Thymus (tissue), 11 donors: ENCODE measurements around the gene MRPS25. TPM values are rescaled to one million over a fixed set of nuclear protein-coding genes. Genes with fewer than 3 reads are reported as not detected.

Source experiments
- DNase-seq, 9 donors: peaks; one replicate each; pipeline ENCODE4 v3.0.0-alpha.2; 2013; ENCODE audit warnings: low spot score in 9 of 9, low read depth in 6 of 9, missing footprints in 1 of 9
- H3K27ac ChIP-seq, 2 donors: one replicate each; pipeline ENCODE4 v1.5.1; 2013; ENCODE audit warnings: control low read depth in 1 of 2, low read depth in 1 of 2, low read length in 1 of 2, mild to moderate bottlenecking in 1 of 2, moderate library complexity in 1 of 2
- H3K27me3 ChIP-seq, 2 donors: one replicate each; pipeline ENCODE4 v1.5.1; 2013; ENCODE audit warnings: low read length in 1 of 2; ENCODE audit not compliant: control insufficient read depth in 2 of 2, insufficient read depth in 1 of 2
- H3K36me3 ChIP-seq, 2 donors: one replicate each; pipeline ENCODE4 v1.5.1; 2013; ENCODE audit warnings: low read length in 1 of 2, mild to moderate bottlenecking in 1 of 2, moderate library complexity in 1 of 2; ENCODE audit not compliant: control insufficient read depth in 2 of 2, insufficient read depth in 2 of 2
- H3K4me1 ChIP-seq, 2 donors: one replicate each; pipeline ENCODE4 v1.5.1; 2013; ENCODE audit warnings: low read length in 2 of 2; ENCODE audit not compliant: control insufficient read depth in 2 of 2, insufficient read depth in 2 of 2
- H3K4me3 ChIP-seq, 2 donors: one replicate each; pipeline ENCODE4 v1.5.1; 2013; ENCODE audit warnings: low read length in 2 of 2, control low read depth in 1 of 2, mild to moderate bottlenecking in 1 of 2
- H3K9me3 ChIP-seq, 2 donors: one replicate each; pipeline ENCODE4 v1.5.1; 2013; ENCODE audit warnings: low read length in 1 of 2, mild to moderate bottlenecking in 1 of 2; ENCODE audit not compliant: control insufficient read depth in 2 of 2, insufficient read depth in 1 of 2
- WGBS: extraction: QIAGEN DNeasy Blood & Tissue Kit; methylation state at CpG from one replicate; pipeline ENCODE4 v1.1.7; 2013; 5-methylcytosine and 5-hydroxymethylcytosine counted together
- polyA plus RNA-seq: library from polyadenylated mRNA; stranded (reverse); fragments of 200-250 nt; gene quantifications from one replicate; pipeline ENCODE4 v1.2.3, GENCODE V29; 2013
- total RNA-seq: library from RNA; stranded (reverse); fragments of 120-200 nt; gene quantifications from one replicate; pipeline ENCODE4 v1.2.4, GENCODE V29; 2013
- donor health status: healthy.

MRPS25 gene
- total and polyA plus RNA-seq, 2 donors: 24.6 to 48.9 TPM

DNA sequence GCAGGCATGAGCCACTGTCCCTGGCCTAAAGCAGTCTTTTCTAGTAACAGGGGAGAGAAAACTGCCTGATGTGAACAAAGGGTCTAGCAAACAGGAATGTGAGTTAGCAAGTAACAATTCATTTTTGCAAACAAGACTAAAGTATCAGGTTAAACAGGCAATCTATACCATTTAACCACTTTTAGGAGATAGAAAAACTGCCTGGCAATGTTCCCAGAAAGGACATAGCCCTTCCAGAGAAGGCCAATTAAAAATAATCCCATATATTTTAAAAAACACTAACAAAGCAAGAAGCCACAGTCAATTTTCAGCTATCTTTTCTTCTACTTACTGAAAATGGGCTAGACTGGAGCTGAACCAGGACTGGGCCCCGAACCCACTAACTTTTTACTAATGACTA, 27.6 kb upstream of the MRPS25 start:
- H3K36me3 ChIP-seq: peaks cover 36 to 55% of the 10 kb centered on the region in 2 donors
- no peak for DNase-seq
- H3K27me3 ChIP-seq: no peaks in the 10 kb centered on the region
- H3K4me1 ChIP-seq: peaks cover 5 to 12% of the 10 kb centered on the region in 2 donors
- no peaks in the 10 kb centered on the region for H3K9me3 ChIP-seq
- WGBS: 97% methylated on average over 1 of the region's 1 CpG
- H3K27ac ChIP-seq: no peak overlapping the region
- H3K4me3 ChIP-seq: no peak overlapping the region

DNA sequence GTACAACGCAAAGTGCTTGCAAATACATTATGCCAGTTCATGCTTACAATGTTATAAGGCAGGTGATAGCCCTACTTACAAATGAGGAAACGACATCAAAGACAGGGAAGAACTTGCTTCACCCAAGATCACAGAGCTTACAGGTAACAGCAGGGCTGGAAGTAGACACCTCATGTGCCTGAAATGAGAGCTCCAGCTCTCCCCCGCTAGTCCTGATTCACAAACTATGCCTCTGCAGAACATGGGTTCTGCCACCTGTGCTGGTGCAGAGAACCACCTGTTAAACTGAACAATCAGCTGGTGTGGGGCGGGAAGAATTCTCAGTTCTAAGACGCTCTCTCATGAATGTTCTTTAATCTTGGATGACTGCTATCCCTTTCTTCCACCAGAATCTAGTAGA, 26.5 kb upstream of the MRPS25 start:
- peaks cover 38 to 62% of the 10 kb centered on the region in 2 donors for H3K36me3 ChIP-seq
- H3K27ac ChIP-seq: no peak overlapping the region
- DNase-seq: peak in 5 of 9 donors; percentile 17 to 51 (median 25)
- peaks cover 0 to 9% of the 10 kb centered on the region in 2 donors for H3K4me1 ChIP-seq
- 70% methylated on average over 5 of the region's 5 CpGs for WGBS
- H3K4me3 ChIP-seq: no peak overlapping the region
- no peaks in the 10 kb centered on the region for H3K9me3 ChIP-seq
- H3K27me3 ChIP-seq: no peaks in the 10 kb centered on the region

DNA sequence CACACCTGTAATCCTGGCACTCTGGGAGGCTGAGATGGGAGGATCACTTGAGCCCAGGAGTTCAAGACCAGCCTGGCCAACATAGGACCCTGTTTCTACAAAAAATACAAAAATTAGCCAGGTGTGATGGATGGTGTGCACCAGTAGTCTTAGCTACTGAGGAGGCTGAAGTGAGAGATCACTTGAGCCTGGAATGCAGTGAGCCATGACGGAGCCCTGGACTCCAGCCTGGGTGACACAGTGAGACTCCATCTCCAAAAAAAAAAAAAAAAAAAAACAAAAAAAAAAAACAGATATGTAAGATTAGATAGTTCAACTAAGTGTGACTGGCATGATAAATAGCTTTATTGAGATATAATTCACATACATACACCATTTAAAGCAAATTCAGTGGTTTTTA, 24.1 kb upstream of the MRPS25 start:
- Histone ChIP-seq H3K27ac (no peak overlapping the region), H3K9me3 (no peaks in the 10 kb centered on the region), H3K4me1 (peaks cover 0 to 9% of the 10 kb centered on the region in 2 donors), H3K27me3 (no peaks in the 10 kb centered on the region), H3K36me3 (peaks cover 39 to 62% of the 10 kb centered on the region in 2 donors), H3K4me3 (no peak overlapping the region)
- no peak for DNase-seq
- WGBS: 98% methylated on average over 1 of the region's 1 CpG

DNA sequence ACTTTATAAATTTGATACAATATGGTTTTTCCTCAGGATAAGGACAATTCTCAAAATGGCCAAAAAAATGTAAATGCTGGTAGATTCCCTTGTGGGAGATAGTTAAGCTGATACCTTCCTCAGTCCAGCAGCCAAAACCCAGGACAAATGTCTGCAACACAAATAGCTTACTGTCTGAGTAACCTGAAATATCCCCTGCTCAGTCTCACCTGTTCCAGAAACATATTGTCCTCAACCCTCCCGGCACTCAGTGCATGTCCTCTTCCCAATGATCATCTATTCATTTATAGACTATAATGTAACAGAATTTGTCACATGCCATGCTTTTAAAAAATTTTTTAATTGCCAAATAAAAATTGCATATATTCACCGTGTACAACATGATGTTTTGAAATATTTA, 21.6 kb upstream of the MRPS25 start:
- Histone ChIP-seq H3K27me3 (no peaks in the 10 kb centered on the region), H3K9me3 (no peaks in the 10 kb centered on the region), H3K4me1 (peaks cover 0 to 5% of the 10 kb centered on the region in 2 donors), H3K36me3 (peaks cover 57 to 68% of the 10 kb centered on the region in 2 donors), H3K4me3 (no peak overlapping the region), H3K27ac (no peak overlapping the region)
- WGBS: 99% methylated on average over 2 of the region's 2 CpGs
- no peak for DNase-seq

DNA sequence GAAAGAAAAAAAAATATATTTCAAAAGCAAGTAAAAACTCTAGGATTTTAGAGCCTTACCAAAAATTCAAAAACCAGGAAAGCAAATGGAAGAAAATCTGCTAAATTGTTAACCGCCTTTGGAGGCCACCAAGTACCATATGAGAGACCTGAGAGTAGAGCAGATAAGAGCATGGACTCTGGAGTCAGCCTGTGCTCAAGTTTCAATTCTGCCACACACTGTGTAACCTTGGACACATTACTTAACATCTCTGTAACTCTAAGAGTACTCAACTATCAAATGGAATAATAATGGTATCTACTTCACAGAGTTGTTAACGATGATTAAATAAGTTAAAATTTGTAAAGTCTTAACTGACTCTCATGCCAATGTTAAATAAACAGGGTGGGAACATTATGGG, 21.1 kb upstream of the MRPS25 start:
- no peak for DNase-seq
- no peaks in the 10 kb centered on the region for H3K27me3 ChIP-seq
- H3K36me3 ChIP-seq: peaks cover 62 to 71% of the 10 kb centered on the region in 2 donors
- H3K4me3 ChIP-seq: no peak overlapping the region
- 98% methylated on average over 2 of the region's 2 CpGs for WGBS
- no peak overlapping the region for H3K27ac ChIP-seq
- H3K9me3 ChIP-seq: no peaks in the 10 kb centered on the region
- H3K4me1 ChIP-seq: peaks cover 0 to 2% of the 10 kb centered on the region in 2 donors

- Histone ChIP-seq H3K4me3 (no peak overlapping the region), H3K27ac (no peak overlapping the region), H3K9me3 (no peaks in the 10 kb centered on the region), H3K27me3 (no peaks in the 10 kb centered on the region), H3K36me3 (peaks cover 62 to 76% of the 10 kb centered on the region in 2 donors), H3K4me1 (no peaks in the 10 kb centered on the region)
- 100% methylated on average over 1 of the region's 1 CpG for WGBS
- DNase-seq: no peak
These were observed 18.1 kb upstream of the MRPS25 start for GRCh38 chr3:15083252-15083651.

- no peaks in the 10 kb centered on the region for H3K27me3 ChIP-seq
- H3K4me3 ChIP-seq: no peak overlapping the region
- 97% methylated on average over 13 of the region's 13 CpGs for WGBS
- no peaks in the 10 kb centered on the region for H3K4me1 ChIP-seq
- no peak overlapping the region for H3K27ac ChIP-seq
- H3K36me3 ChIP-seq: peaks cover 73 to 82% of the 10 kb centered on the region in 2 donors
- no peak for DNase-seq
- H3K9me3 ChIP-seq: no peaks in the 10 kb centered on the region
These were observed 17.0 kb upstream of the MRPS25 start for GRCh38 chr3:15081960-15082664.

DNA sequence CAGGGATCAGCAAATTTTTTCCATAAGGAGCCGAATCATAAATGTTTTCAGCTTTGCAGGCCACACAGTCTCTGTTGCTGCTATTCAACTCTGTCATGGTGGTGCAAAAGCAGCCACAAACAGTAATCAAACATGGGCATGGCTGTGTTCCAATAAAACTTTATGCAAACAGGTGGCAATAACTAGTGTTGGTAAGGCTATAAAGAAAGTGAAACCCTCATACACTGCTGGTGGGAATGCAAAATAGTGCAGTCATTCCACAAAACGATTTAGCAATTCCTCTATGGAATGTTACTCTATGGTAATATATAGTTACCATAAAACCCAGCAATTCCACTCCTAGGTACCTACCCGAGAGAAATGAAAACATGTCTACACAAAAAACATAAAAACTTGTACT, 14.0 kb upstream of the MRPS25 start:
- no peaks in the 10 kb centered on the region for H3K9me3 ChIP-seq
- H3K36me3 ChIP-seq: peaks cover 78 to 88% of the 10 kb centered on the region in 2 donors
- 96% methylated on average over 3 of the region's 3 CpGs for WGBS
- no peak overlapping the region for H3K4me3 ChIP-seq
- no peak overlapping the region for H3K27ac ChIP-seq
- no peaks in the 10 kb centered on the region for H3K27me3 ChIP-seq
- no peaks in the 10 kb centered on the region for H3K4me1 ChIP-seq
- no peak for DNase-seq

- WGBS: 98% methylated on average over 19 of the region's 19 CpGs
- Histone ChIP-seq H3K27ac (no peak overlapping the region), H3K4me3 (no peak overlapping the region)
These were observed 9.4 kb upstream of the MRPS25 start for GRCh38 chr3:15074500-15074899.

More at GRCh38 chr3:15074500-15074899, 9.4 kb upstream of the MRPS25 start:
- Histone ChIP-seq H3K9me3 (no peaks in the 10 kb centered on the region), H3K27me3 (no peaks in the 10 kb centered on the region), H3K4me1 (no peaks in the 10 kb centered on the region), H3K36me3 (peaks cover 64 to 71% of the 10 kb centered on the region in 2 donors)
- no peak for DNase-seq
